Measurements from ENCODE around the gene COPS7A. TPM values are rescaled to one million over a fixed set of nuclear protein-coding genes. Genes with fewer than 3 reads are reported as not detected.

COPS7A gene
- polyA plus RNA-seq, 1 donor, result 63.3 TPM

Other genes starting within 250 kb of the COPS7A start
- gene MRPL51, start 230.8 kb upstream of the COPS7A start, polyA plus RNA-seq (ENCODE audit: insufficient read length), result 111 TPM
- gene NCAPD2, start 229.9 kb upstream of the COPS7A start, polyA plus RNA-seq (ENCODE audit: insufficient read length), result 32.0 TPM
- 5,430 TPM for gene GAPDH, start 189.5 kb upstream of the COPS7A start, polyA plus RNA-seq (ENCODE audit: insufficient read length)
- gene IFFO1, start 168.0 kb upstream of the COPS7A start, polyA plus RNA-seq (ENCODE audit: insufficient read length), result 34.7 TPM
- gene NOP2, start 155.8 kb upstream of the COPS7A start, polyA plus RNA-seq (ENCODE audit: insufficient read length), result 26.0 TPM
- 158 TPM for gene CHD4, start 116.7 kb upstream of the COPS7A start, polyA plus RNA-seq (ENCODE audit: insufficient read length)
- 1.1 TPM for gene LPAR5, start 88.1 kb upstream of the COPS7A start, polyA plus RNA-seq (ENCODE audit: insufficient read length)
- 2.0 TPM for gene ACRBP, start 76.6 kb upstream of the COPS7A start, polyA plus RNA-seq (ENCODE audit: insufficient read length)
- 46.6 TPM for gene ING4, start 60.9 kb upstream of the COPS7A start, polyA plus RNA-seq (ENCODE audit: insufficient read length)
- gene ZNF384, start 34.7 kb upstream of the COPS7A start, polyA plus RNA-seq (ENCODE audit: insufficient read length), result 47.0 TPM
- gene PIANP, start 23.2 kb upstream of the COPS7A start, polyA plus RNA-seq (ENCODE audit: insufficient read length), result 3.2 TPM
- gene MLF2, start 29.1 kb downstream of the COPS7A start, polyA plus RNA-seq (ENCODE audit: insufficient read length), result 130 TPM
- gene PTMS, start 42.3 kb downstream of the COPS7A start, polyA plus RNA-seq (ENCODE audit: insufficient read length), result 373 TPM
- 0.70 TPM for gene LAG3, start 48.5 kb downstream of the COPS7A start, polyA plus RNA-seq (ENCODE audit: insufficient read length)
- 5.6 TPM for gene CD4, start 65.5 kb downstream of the COPS7A start, polyA plus RNA-seq (ENCODE audit: insufficient read length)
- gene GPR162, start 97.8 kb downstream of the COPS7A start, polyA plus RNA-seq (ENCODE audit: insufficient read length), result 16.8 TPM
- 40.3 TPM for gene P3H3, start 104.4 kb downstream of the COPS7A start, polyA plus RNA-seq (ENCODE audit: insufficient read length)
- 32.4 TPM for gene GNB3, start 116.9 kb downstream of the COPS7A start, polyA plus RNA-seq (ENCODE audit: insufficient read length)
- 17.5 TPM for gene CDCA3, start 127.2 kb downstream of the COPS7A start, polyA plus RNA-seq (ENCODE audit: insufficient read length)
- 62.2 TPM for gene USP5, start 128.1 kb downstream of the COPS7A start, polyA plus RNA-seq (ENCODE audit: insufficient read length)
- 1,115 TPM for gene TPI1, start 143.5 kb downstream of the COPS7A start, polyA plus RNA-seq (ENCODE audit: insufficient read length)
- gene SPSB2, start 149.3 kb downstream of the COPS7A start, polyA plus RNA-seq (ENCODE audit: insufficient read length), result 8.9 TPM
- 10.5 TPM for gene LRRC23, start 180.8 kb downstream of the COPS7A start, polyA plus RNA-seq (ENCODE audit: insufficient read length)
- gene ENO2, start 190.5 kb downstream of the COPS7A start, polyA plus RNA-seq (ENCODE audit: insufficient read length), result 6.1 TPM
- gene ATN1, start 203.9 kb downstream of the COPS7A start, polyA plus RNA-seq (ENCODE audit: insufficient read length), result 70.4 TPM
- not detected for gene RNU7-1, start 219.8 kb downstream of the COPS7A start, polyA plus RNA-seq (ENCODE audit: insufficient read length)
- 155 TPM for gene C12orf57, start 220.0 kb downstream of the COPS7A start, polyA plus RNA-seq (ENCODE audit: insufficient read length)
- 5.0 TPM for gene PTPN6, start 227.3 kb downstream of the COPS7A start, polyA plus RNA-seq (ENCODE audit: insufficient read length)
- gene PHB2, start 246.6 kb downstream of the COPS7A start, polyA plus RNA-seq (ENCODE audit: insufficient read length), result 304 TPM
- 28.8 TPM for gene EMG1, start 246.9 kb downstream of the COPS7A start, polyA plus RNA-seq (ENCODE audit: insufficient read length)